ENCODE data around the gene THAP11. TPM values are rescaled to one million over a fixed set of nuclear protein-coding genes. Genes with fewer than 3 reads are reported as not detected.

THAP11 gene
- total RNA-seq, 4 donors from 2014 or later, result 21.2 to 36.9 (median 34.0) TPM

DNA sequence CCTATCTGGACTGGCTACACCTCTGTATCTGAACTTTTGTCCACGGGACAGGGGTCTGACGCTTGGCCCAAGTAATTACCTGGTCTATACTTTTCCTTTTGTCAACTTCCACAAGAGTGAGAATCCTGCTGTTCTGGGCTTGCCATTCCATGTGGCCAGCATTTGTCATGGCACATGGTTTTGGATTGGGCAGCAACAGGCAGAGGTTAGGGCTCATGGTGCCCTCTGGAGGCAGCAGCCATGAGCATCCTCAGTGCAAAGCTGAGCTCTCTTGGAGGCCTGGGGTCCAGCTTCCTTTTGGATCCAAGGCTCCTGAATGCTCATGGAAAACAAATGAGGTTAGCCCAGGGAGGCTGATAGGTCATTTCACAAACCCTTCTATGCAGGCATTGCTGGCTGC is 23.2 kb downstream of the THAP11 start:
- TF ChIP-seq, protein P1, sequence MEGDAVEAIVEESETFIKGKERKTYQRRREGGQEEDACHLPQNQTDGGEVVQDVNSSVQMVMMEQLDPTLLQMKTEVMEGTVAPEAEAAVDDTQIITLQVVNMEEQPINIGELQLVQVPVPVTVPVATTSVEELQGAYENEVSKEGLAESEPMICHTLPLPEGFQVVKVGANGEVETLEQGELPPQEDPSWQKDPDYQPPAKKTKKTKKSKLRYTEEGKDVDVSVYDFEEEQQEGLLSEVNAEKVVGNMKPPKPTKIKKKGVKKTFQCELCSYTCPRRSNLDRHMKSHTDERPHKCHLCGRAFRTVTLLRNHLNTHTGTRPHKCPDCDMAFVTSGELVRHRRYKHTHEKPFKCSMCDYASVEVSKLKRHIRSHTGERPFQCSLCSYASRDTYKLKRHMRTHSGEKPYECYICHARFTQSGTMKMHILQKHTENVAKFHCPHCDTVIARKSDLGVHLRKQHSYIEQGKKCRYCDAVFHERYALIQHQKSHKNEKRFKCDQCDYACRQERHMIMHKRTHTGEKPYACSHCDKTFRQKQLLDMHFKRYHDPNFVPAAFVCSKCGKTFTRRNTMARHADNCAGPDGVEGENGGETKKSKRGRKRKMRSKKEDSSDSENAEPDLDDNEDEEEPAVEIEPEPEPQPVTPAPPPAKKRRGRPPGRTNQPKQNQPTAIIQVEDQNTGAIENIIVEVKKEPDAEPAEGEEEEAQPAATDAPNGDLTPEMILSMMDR (IDR thresholded peaks at IDR 0.05; ENCODE audit: low read depth), result no peak

- TF ChIP-seq, protein P1 (IDR thresholded peaks at IDR 0.05; ENCODE audit: low read depth), result no peak
Observed at GRCh38 chr16:67868290-67868689, 26.2 kb downstream of the THAP11 start.

DNA sequence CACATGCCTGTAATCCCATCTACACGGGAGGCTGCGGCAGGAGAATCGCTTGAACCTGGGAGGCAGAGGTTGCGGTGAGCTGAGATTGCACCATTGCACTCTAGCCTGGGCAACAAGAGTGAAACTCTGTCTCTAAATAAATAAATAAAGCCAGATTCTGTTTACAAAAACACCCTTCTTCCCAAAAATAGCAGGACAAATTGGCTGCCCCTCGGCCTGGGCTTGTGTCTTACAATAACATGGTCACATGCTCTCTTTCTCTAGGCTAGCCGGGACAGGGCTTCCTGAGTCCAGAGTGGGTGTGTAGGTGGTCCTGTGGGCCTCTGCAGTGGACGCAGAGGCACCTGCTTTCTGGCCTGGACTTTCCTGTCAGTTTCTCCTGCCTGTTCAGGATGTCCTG is 27.5 kb downstream of the THAP11 start:
- TF ChIP-seq, protein P1 (IDR thresholded peaks at IDR 0.05; ENCODE audit: low read depth), result no peak

DNA sequence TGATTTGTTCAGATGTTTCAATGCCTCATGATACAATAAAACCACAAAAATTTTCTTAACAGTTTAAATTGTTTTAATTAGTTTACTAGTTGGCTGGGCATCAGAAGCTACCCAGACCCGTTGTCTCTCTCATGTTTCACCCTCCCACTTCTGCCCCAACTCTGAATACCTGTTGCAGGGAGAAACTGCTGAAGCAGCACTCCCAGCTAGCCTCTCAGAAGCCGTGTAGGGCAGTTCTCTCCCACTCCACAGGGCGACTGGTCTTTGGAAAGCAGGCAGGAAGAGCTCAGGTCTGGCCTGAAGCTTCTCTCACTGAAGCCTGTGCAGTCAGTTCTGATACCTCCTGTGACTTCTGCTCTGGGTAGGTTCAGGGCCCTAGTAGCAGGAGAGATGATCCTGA is 29.1 kb downstream of the THAP11 start:
- TF ChIP-seq, protein P1 (IDR thresholded peaks at IDR 0.05; ENCODE audit: low read depth), result no peak

GRCh38 chr16:67872131-67872630 is 30.1 kb downstream of the THAP11 start:
- TF ChIP-seq, protein P1 (IDR thresholded peaks at IDR 0.05; ENCODE audit: low read depth), result no peak

- TF ChIP-seq, protein P1 (IDR thresholded peaks at IDR 0.05; ENCODE audit: low read depth), result no peak
Observed at GRCh38 chr16:67872631-67873434, 30.7 kb downstream of the THAP11 start, which contains the start of gene EDC4. TSS of gene EDC4 (plus strand) at chr16:67873052. CDS start at chr16:67873262, 210 bp downstream.

Data from subcutaneous adipose tissue (tissue), 4 donors.